SK-N-MC (cell line): ENCODE results near the gene RNF144A.

Source experiments
- EZH2 ChIP-seq: fragments of 200-600 bp; sonication (generic); IDR thresholded peaks from one replicate; pipeline ENCODE4 v1.6.1; 2017; ENCODE audit warnings: antibody characterized with exemption
- FOXP2 ChIP-seq: optimal IDR thresholded peaks from 2 replicates; pipeline ENCODE3; 2011; ENCODE audit warnings: mild to moderate bottlenecking, moderate library complexity; ENCODE audit not compliant: insufficient read depth; ENCODE audit errors: extremely low read length, control extremely low read depth
- POLR2AphosphoS5 ChIP-seq: IDR thresholded peaks from 2 replicates; pipeline ENCODE4 v1.6.1; 2012; ENCODE audit warnings: mild to moderate bottlenecking, low read depth, low read length, borderline replicate concordance

DNA sequence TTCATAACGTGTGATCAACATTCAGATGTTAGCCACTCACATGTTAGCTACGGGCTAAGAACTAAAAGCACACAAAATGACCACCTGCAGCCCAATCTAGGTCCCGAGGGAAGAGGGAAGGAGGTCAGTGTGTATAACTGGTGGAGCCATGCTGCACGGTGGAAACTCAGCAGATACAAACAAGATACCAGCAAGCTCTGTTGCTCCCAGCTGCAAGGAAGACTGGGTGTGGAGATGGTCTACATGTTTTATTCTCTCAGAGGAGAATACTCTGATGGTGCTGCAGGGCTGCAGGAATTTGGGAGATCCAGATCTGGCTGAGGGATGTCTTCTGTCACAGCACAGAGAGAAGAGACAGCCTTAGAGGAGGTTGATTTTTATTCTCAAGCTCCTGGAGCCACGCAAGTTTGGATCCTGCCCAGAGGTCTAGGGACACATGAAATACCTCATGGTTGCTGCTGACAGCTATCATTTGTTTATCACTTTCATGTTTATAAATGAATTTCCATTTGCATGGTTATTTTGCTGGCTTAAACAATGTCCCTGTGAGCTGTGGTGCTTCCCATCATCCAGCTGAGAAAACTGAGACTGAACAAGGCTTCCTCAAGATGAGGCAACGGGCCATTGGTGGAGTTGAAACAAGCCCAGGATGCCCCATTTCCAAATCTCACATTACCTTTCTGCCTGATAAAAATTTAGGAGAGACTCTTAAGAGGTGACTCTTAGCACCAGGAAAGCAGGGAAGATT lies 30.9 kb downstream of the RNF144A start:
- TF ChIP-seq EZH2: no peak
- no peak for TF ChIP-seq POLR2AphosphoS5
- TF ChIP-seq FOXP2: no peak
